HepG2 (cell line): ENCODE results near the gene SLC31A2. TPM values are rescaled to one million over a fixed set of nuclear protein-coding genes. Genes with fewer than 3 reads are reported as not detected.

Experiments
- RORA ChIP-seq: sonication (generic); formaldehyde crosslinking; IDR thresholded peaks from 2 replicates; pipeline ENCODE4 v1.5.0; 2020; ENCODE audit warnings: mild to moderate bottlenecking, missing genetic modification reagents, moderate library complexity
- ZNF33A ChIP-seq: sonication (generic); formaldehyde crosslinking; IDR thresholded peaks from 2 replicates; pipeline ENCODE4 v1.5.1; 2020; ENCODE audit warnings: missing genetic modification reagents, mild to moderate bottlenecking, moderate library complexity, borderline replicate concordance
- ZNF547 ChIP-seq: sonication (generic); formaldehyde crosslinking; IDR thresholded peaks from 2 replicates; pipeline ENCODE4 v1.5.1; 2020; ENCODE audit warnings: mild to moderate bottlenecking, missing genetic modification reagents
- polyA plus RNA-seq, 8 experiments: library from polyadenylated mRNA; depleted of rRNA in 3 of 8; stranded (reverse) in 7 of 8; unstranded in 1 of 8; fragments of >200 nt; fragmentation: Illumina TruSeq in 4 of 8; extraction: Trizol in 4 of 8; gene quantifications; 2 replicates each; pipeline versions ENCODE4 v1.2.1 to v1.2.3, GENCODE V29; 2011 to 2016; ENCODE audit warnings: low read depth in 4 of 8, missing spikeins in 1 of 8, mixed read lengths in 1 of 8; ENCODE audit not compliant: insufficient read depth in 1 of 8
- total RNA-seq, 5 experiments: library from RNA; depleted of rRNA; stranded (reverse); fragments of >200 nt; fragmentation: Illumina TruSeq; extraction: Trizol; gene quantifications; 2 replicates each; pipeline ENCODE4 v1.2.3, GENCODE V29; 2016; ENCODE audit warnings: low read depth in 1 of 5
- TF ChIP-seq, protein P1 (sequence below): sonication (generic); formaldehyde crosslinking; IDR thresholded peaks from 2 replicates; pipeline ENCODE4 v1.9.0; 2021; ENCODE audit warnings: missing genetic modification reagents, borderline replicate concordance
- TF ChIP-seq, protein P2 (sequence below): sonication (generic); formaldehyde crosslinking; IDR thresholded peaks from 2 replicates; pipeline ENCODE4 v1.8.1; 2022; ENCODE audit warnings: low read depth, mild to moderate bottlenecking, missing genetic modification reagents
- TF ChIP-seq, protein P3 (sequence below): sonication (generic); formaldehyde crosslinking; IDR thresholded peaks from 2 replicates; pipeline ENCODE4 v1.4.0; 2020; ENCODE audit warnings: mild to moderate bottlenecking, low read depth, missing genetic modification reagents
- TF ChIP-seq, protein P4 (sequence below), 2 experiments: sonication (generic) in 1 of 2; formaldehyde crosslinking in 1 of 2; IDR thresholded peaks; 2 replicates each; pipeline versions ENCODE4 v1.6.1 to v1.9.0; 2014 to 2022; ENCODE audit warnings: antibody characterized with exemption in 1 of 2, borderline replicate concordance in 1 of 2, inconsistent platforms in 1 of 2, low read depth in 1 of 2, missing genetic modification reagents in 1 of 2
- TF ChIP-seq, protein P5 (sequence below): fragments of 450-650 bp; IDR thresholded peaks from 2 replicates; pipeline ENCODE4 v1.6.1; 2017

The SLC31A2 gene
- total and polyA plus RNA-seq, 2 of the 13 experiments (the other 11 are each of a cell fraction or from before 2014, with no cell fraction given): 9.3 to 10.2 TPM

DNA sequence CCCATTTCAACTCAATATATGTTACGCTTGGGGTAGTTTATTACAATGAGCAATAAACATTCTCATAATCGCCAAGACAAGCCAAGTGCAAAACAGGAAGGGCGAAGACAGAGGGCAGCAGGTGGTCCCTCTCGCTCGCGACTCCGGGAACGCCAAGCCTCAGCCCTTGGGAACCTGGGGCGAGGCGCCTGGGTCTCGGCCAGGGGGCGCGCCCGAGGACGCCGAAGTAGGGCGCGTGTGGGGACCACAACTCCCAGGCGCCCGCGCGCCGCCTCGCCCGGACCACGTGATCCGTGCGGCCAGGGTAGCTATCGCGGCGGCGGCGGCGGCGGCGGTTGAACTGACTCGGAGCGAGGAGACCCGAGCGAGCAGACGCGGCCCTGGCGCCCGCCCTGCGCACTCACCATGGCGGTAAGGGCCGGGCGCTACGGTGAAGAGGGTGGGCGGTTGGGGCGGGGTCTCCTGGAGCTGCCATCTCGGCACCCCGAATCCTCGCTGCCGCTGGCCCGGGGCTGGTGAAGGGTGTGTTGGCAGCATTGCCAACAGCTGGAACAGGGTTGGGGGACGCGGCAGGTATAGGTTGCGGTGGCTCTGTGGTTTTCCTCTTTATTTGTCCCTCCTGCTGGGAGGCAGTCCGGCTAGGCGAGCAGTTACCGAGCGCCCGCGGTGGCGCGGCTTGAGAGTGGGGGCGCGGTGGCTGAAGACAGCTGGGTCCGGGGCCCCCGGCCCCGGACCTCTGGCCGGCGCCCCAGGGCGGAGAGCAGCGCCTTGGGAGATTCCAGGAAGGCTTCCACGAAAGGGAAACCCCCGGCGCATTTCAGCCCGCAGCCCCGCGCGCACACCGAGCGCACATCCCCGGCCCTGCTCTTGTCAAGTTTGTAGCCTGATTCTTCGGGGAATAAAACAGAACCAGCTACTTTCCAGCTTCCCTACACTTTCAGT is at the start of gene SLC31A2 (continued):
- TF ChIP-seq ZNF547 (CRISPR knock-in tag) (peak; percentile 31; the same call in 1 of the 2 replicates), RORA (no peak), ZNF33A (CRISPR knock-in tag) (no peak)
- TF ChIP-seq, protein P1, sequence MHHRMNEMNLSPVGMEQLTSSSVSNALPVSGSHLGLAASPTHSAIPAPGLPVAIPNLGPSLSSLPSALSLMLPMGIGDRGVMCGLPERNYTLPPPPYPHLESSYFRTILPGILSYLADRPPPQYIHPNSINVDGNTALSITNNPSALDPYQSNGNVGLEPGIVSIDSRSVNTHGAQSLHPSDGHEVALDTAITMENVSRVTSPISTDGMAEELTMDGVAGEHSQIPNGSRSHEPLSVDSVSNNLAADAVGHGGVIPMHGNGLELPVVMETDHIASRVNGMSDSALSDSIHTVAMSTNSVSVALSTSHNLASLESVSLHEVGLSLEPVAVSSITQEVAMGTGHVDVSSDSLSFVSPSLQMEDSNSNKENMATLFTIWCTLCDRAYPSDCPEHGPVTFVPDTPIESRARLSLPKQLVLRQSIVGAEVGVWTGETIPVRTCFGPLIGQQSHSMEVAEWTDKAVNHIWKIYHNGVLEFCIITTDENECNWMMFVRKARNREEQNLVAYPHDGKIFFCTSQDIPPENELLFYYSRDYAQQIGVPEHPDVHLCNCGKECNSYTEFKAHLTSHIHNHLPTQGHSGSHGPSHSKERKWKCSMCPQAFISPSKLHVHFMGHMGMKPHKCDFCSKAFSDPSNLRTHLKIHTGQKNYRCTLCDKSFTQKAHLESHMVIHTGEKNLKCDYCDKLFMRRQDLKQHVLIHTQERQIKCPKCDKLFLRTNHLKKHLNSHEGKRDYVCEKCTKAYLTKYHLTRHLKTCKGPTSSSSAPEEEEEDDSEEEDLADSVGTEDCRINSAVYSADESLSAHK: no peak
- TF ChIP-seq, protein P2, sequence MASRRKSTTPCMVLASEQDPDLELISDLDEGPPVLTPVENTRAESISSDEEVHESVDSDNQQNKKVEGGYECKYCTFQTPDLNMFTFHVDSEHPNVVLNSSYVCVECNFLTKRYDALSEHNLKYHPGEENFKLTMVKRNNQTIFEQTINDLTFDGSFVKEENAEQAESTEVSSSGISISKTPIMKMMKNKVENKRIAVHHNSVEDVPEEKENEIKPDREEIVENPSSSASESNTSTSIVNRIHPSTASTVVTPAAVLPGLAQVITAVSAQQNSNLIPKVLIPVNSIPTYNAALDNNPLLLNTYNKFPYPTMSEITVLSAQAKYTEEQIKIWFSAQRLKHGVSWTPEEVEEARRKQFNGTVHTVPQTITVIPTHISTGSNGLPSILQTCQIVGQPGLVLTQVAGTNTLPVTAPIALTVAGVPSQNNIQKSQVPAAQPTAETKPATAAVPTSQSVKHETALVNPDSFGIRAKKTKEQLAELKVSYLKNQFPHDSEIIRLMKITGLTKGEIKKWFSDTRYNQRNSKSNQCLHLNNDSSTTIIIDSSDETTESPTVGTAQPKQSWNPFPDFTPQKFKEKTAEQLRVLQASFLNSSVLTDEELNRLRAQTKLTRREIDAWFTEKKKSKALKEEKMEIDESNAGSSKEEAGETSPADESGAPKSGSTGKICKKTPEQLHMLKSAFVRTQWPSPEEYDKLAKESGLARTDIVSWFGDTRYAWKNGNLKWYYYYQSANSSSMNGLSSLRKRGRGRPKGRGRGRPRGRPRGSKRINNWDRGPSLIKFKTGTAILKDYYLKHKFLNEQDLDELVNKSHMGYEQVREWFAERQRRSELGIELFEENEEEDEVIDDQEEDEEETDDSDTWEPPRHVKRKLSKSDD (CRISPR knock-in tag): no peak
- TF ChIP-seq, protein P3, sequence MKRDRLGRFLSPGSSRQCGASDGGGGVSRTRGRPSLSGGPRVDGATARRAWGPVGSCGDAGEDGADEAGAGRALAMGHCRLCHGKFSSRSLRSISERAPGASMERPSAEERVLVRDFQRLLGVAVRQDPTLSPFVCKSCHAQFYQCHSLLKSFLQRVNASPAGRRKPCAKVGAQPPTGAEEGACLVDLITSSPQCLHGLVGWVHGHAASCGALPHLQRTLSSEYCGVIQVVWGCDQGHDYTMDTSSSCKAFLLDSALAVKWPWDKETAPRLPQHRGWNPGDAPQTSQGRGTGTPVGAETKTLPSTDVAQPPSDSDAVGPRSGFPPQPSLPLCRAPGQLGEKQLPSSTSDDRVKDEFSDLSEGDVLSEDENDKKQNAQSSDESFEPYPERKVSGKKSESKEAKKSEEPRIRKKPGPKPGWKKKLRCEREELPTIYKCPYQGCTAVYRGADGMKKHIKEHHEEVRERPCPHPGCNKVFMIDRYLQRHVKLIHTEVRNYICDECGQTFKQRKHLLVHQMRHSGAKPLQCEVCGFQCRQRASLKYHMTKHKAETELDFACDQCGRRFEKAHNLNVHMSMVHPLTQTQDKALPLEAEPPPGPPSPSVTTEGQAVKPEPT (CRISPR knock-in tag): no peak
- TF ChIP-seq, protein P4, sequence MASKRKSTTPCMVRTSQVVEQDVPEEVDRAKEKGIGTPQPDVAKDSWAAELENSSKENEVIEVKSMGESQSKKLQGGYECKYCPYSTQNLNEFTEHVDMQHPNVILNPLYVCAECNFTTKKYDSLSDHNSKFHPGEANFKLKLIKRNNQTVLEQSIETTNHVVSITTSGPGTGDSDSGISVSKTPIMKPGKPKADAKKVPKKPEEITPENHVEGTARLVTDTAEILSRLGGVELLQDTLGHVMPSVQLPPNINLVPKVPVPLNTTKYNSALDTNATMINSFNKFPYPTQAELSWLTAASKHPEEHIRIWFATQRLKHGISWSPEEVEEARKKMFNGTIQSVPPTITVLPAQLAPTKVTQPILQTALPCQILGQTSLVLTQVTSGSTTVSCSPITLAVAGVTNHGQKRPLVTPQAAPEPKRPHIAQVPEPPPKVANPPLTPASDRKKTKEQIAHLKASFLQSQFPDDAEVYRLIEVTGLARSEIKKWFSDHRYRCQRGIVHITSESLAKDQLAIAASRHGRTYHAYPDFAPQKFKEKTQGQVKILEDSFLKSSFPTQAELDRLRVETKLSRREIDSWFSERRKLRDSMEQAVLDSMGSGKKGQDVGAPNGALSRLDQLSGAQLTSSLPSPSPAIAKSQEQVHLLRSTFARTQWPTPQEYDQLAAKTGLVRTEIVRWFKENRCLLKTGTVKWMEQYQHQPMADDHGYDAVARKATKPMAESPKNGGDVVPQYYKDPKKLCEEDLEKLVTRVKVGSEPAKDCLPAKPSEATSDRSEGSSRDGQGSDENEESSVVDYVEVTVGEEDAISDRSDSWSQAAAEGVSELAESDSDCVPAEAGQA (IDR thresholded peaks at IDR 0.05; ENCODE audit: low read depth): 0 out of 2 replicates have a peak, but pooled peaks have one; percentile 32
- TF ChIP-seq, protein P4 (CRISPR knock-in tag; IDR thresholded peaks at IDR 0.05; ENCODE audit: borderline replicate concordance): no peak
- TF ChIP-seq, protein P5, sequence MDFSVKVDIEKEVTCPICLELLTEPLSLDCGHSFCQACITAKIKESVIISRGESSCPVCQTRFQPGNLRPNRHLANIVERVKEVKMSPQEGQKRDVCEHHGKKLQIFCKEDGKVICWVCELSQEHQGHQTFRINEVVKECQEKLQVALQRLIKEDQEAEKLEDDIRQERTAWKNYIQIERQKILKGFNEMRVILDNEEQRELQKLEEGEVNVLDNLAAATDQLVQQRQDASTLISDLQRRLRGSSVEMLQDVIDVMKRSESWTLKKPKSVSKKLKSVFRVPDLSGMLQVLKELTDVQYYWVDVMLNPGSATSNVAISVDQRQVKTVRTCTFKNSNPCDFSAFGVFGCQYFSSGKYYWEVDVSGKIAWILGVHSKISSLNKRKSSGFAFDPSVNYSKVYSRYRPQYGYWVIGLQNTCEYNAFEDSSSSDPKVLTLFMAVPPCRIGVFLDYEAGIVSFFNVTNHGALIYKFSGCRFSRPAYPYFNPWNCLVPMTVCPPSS: no peak
